ENCODE measurements around the gene TBC1D10B. TPM values are rescaled to one million over a fixed set of nuclear protein-coding genes. Genes with fewer than 3 reads are reported as not detected.

Gene TBC1D10B
- total and polyA plus RNA-seq, 2 of the 8 experiments (the other 6 are each of a cell fraction or from before 2014, with no cell fraction given), result 15.4 to 28.6 TPM

- POLR2A ChIA-PET (ENCODE audit: partially characterized antibody), result interaction anchor here (0.7 to 5.1 kb wide), 23 partner anchors 9 to 204 kb away, joined by 3 to 61 read pairs (median 4); partner anchors contain the start of genes CD2BP2, SEPTIN1, ZNF48 and ZNF688
- TF ChIP-seq SP1 (IDR thresholded peaks at IDR 0.05; ENCODE audit: low read depth, low read length) (no peak), ASH2L (IDR thresholded peaks at IDR 0.05; ENCODE audit: low read length) (no peak), GABPA (IDR thresholded peaks at IDR 0.05; ENCODE audit: borderline replicate concordance, insufficient read depth, low read length) (no peak), TCF12 (IDR thresholded peaks at IDR 0.05; ENCODE audit: low read depth, low read length) (no peak), JUN (IDR thresholded peaks at IDR 0.05; ENCODE audit: low read depth, low read length) (no peak), JUND (IDR thresholded peaks at IDR 0.05; ENCODE audit: low read length) (no peak), NANOG (IDR thresholded peaks at IDR 0.05; ENCODE audit: insufficient read depth, low read depth, low read length, poor library complexity, severe bottlenecking) (no peak), FOSL1 (IDR thresholded peaks at IDR 0.05; ENCODE audit: insufficient read depth, low read depth, low read length) (no peak), RAD21 (IDR thresholded peaks at IDR 0.05 in 1 of 2, conservative IDR thresholded peaks at IDR 0.05 in 1 of 2; ENCODE audit: low read depth in 2 of 2, low read length in 2 of 2) (no peak), HDAC6 (IDR thresholded peaks at IDR 0.05; ENCODE audit: low read depth, low read length) (no peak)
Measured at GRCh38 chr16:30407804-30408534, 37.7 kb upstream of the TBC1D10B start.

More at GRCh38 chr16:30407804-30408534, 37.7 kb upstream of the TBC1D10B start:
- DNase-seq (ENCODE audit: low read depth in 1 of 2, low spot score in 2 of 2) (peak in 1 of 2 experiments; percentile 51), FAIRE-seq (no peak)
- Histone ChIP-seq H2AFZ (ENCODE audit: low read length) (no peak overlapping the region), H3K23ac (ENCODE audit: insufficient read length) (no peak overlapping the region), H4K5ac (ENCODE audit: insufficient read length, low read depth, low read length) (peak overlapping the region; percentile 89), H3K14ac (ENCODE audit: insufficient read length) (no peak overlapping the region), H4K91ac (replicated peaks; ENCODE audit: insufficient read length, low read length) (peak overlapping the region; percentile 93), H3K9me3 (ENCODE audit: insufficient read depth in 2 of 2, low read depth in 1 of 2, low read length in 1 of 2) (no peaks in the 10 kb centered on the region), H3K4me3 (ENCODE audit: extremely low read depth in 1 of 4, insufficient read depth in 2 of 4, low read depth in 3 of 4, low read length in 4 of 4) (peak overlapping the region; percentile 74 to 85 (median 81)), H2BK12ac (ENCODE audit: low read depth, low read length) (peak overlapping the region; percentile 84; the same call in 1 of the 2 replicates), H3K9ac (replicated peaks in 1 of 4; ENCODE audit: extremely low read depth in 1 of 4, low read depth in 3 of 4, low read length in 3 of 4) (peak overlapping the region; percentile 45 to 87 (median 78)), H2BK20ac (ENCODE audit: low read length) (no peak overlapping the region), H3K27ac (ENCODE audit: low read depth, low read length) (peak overlapping the region; percentile 60; the same call in 1 of the 2 replicates), H2BK15ac (ENCODE audit: low read length) (no peak overlapping the region), H4K20me1 (replicated peaks in 1 of 2; ENCODE audit: control insufficient read depth in 1 of 2, insufficient read depth in 2 of 2, low read length in 2 of 2) (peaks cover 0 to 16% of the 10 kb centered on the region in 2 experiments), H3K27me3 (replicated peaks in 1 of 4; ENCODE audit: control insufficient read depth in 3 of 4, extremely low read depth in 1 of 4, insufficient read depth in 3 of 4, low read length in 3 of 4) (no peaks in the 10 kb centered on the region), H2AK5ac (ENCODE audit: low read depth, low read length) (peak overlapping the region; percentile 91; the same call in 1 of the 2 replicates), H3K18ac (ENCODE audit: extremely low read depth, low read length) (peak overlapping the region; percentile 93), H3K56ac (replicated peaks; ENCODE audit: insufficient read length, low read depth, low read length) (peak overlapping the region; percentile 92), H3K4me2 (ENCODE audit: insufficient read depth in 1 of 2, low read depth in 2 of 2, low read length in 2 of 2) (peak overlapping the region; percentile 82 to 97), H3K23me2 (ENCODE audit: low read depth, low read length) (peaks cover 12% of the 10 kb centered on the region), H3K79me2 (ENCODE audit: control insufficient read depth in 1 of 2, insufficient read depth in 2 of 2, low read length in 2 of 2) (peaks cover 0 to 8% of the 10 kb centered on the region in 2 experiments; a peak in 2 of 4 replicates), H3K79me1 (ENCODE audit: low read depth, low read length) (peaks cover 5% of the 10 kb centered on the region; the same call in 1 of the 2 replicates), H3K4ac (replicated peaks; ENCODE audit: insufficient read length, low read depth, low read length) (peak overlapping the region; percentile 94), H4K8ac (ENCODE audit: extremely low read depth, insufficient read depth, low read length) (peak overlapping the region; percentile 89), H3K4me1 (replicated peaks in 1 of 4; ENCODE audit: control insufficient read depth in 3 of 4, insufficient read depth in 4 of 4, low read length in 3 of 4) (peaks cover 3 to 12% (median 4%) of the 10 kb centered on the region in 4 experiments; a peak in 6 of 7 replicates), H2BK120ac (replicated peaks; ENCODE audit: low read depth, low read length) (no peak overlapping the region), H2BK5ac (ENCODE audit: low read depth, low read length) (peak overlapping the region; percentile 92; the same call in 1 of the 2 replicates), H3K36me3 (ENCODE audit: control insufficient read depth in 2 of 4, insufficient read depth in 4 of 4, low read length in 3 of 4) (peaks cover 0 to 8% (median 3%) of the 10 kb centered on the region in 4 experiments; a peak in 7 of 8 replicates)
- WGBS, 2 experiments (ENCODE audit: extremely low coverage in 1 of 2, insufficient coverage in 1 of 2, insufficient read length in 1 of 2, insufficient replicate concordance in 2 of 2, low coverage in 1 of 2, low lambda C conversion rate in 2 of 2, missing lambda C conversion rate in 1 of 2), result 19% methylated on average over 15 of the region's 19 CpGs; no CpG with 5 or more reads in 1 of the 2 experiments
- CTCF ChIA-PET (ENCODE audit: partially characterized antibody), result interaction anchor here (0.6 to 4.2 kb wide), 14 partner anchors 9 to 377 kb away, joined by 3 to 23 read pairs (median 6); partner anchors contain the start of genes DCTPP1, MYL11, TLCD3B and ZNF48
